ENCODE data around the gene MRPS17. TPM values are rescaled to one million over a fixed set of nuclear protein-coding genes. Genes with fewer than 3 reads are reported as not detected.

MRPS17 gene
- total RNA-seq, 1 donor from 2014 or later: 17.2 TPM

DNA sequence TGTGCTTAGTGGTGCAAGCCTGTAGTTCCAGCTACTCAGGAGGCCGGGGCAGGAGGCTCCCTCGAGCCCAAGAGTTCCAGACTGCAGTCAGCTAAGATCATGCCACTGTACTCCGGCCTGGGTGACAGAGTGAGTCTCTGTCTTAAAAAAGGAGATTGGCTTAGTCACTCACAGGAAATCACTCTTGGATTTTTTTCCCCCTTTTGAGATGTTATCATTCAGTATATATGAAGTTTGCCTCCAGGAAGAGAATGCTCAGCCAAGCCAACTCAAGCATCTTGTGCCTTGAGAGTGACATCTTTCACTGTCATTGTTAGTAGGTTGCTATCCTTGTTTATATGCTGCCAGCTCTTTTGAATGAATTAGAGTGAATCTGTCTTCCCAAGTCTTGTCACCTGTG lies 40.7 kb downstream of the MRPS17 start:
- Mint-ChIP-seq H3K4me3 (no peak overlapping the region), H3K9me3 (no peaks in the 10 kb centered on the region), H3K4me1 (no peaks in the 10 kb centered on the region), H3K27me3 (ENCODE audit: low read depth) (no peaks in the 10 kb centered on the region), H3K27ac (no peak overlapping the region), H3K36me3 (peaks cover 40% of the 10 kb centered on the region)
- no peak for DNase-seq (ENCODE audit: low spot score in 2 of 2, unreplicated experiment in 2 of 2)
- TF ChIP-seq, protein P1, sequence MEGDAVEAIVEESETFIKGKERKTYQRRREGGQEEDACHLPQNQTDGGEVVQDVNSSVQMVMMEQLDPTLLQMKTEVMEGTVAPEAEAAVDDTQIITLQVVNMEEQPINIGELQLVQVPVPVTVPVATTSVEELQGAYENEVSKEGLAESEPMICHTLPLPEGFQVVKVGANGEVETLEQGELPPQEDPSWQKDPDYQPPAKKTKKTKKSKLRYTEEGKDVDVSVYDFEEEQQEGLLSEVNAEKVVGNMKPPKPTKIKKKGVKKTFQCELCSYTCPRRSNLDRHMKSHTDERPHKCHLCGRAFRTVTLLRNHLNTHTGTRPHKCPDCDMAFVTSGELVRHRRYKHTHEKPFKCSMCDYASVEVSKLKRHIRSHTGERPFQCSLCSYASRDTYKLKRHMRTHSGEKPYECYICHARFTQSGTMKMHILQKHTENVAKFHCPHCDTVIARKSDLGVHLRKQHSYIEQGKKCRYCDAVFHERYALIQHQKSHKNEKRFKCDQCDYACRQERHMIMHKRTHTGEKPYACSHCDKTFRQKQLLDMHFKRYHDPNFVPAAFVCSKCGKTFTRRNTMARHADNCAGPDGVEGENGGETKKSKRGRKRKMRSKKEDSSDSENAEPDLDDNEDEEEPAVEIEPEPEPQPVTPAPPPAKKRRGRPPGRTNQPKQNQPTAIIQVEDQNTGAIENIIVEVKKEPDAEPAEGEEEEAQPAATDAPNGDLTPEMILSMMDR (IDR thresholded peaks at IDR 0.05; ENCODE audit: unreplicated experiment): no peak

DNA sequence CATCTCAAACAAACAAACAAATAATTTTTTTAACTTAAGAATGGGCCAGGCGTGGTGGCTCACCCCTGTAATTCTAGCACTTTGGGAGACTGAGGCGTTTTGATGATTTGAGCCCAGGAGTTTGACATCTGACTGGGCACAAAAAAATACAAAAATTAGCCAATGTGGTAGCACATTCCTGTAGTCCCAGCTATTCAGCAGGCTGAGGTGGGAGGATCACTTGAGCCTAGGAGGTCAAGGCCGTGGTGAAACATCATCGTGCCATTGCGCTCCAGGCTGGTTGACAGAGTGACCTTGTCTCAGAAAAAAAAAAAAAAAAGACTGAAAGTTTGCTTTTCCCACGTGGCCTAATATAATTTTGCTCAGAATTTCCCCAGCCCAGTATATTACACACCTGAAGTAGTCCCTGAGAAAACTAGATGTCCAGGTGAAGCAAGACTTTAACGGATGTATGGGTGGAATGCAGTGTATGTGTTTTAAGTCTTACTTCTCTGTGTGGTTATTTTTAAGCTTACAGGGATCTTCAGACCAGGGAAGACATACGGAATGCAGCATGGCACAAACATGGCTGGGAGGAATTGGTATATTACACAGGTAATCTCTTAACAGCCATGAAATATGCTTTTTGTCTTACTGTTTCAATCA lies 45.3 kb downstream of the MRPS17 start:
- Mint-ChIP-seq H3K4me1 (no peaks in the 10 kb centered on the region), H3K36me3 (peaks cover 40% of the 10 kb centered on the region), H3K27me3 (ENCODE audit: low read depth) (no peaks in the 10 kb centered on the region), H3K9me3 (no peaks in the 10 kb centered on the region), H3K27ac (no peak overlapping the region), H3K4me3 (no peak overlapping the region)
- TF ChIP-seq, protein P1 (IDR thresholded peaks at IDR 0.05; ENCODE audit: unreplicated experiment): no peak
- no peak for DNase-seq (ENCODE audit: low spot score in 2 of 2, unreplicated experiment in 2 of 2)

DNA sequence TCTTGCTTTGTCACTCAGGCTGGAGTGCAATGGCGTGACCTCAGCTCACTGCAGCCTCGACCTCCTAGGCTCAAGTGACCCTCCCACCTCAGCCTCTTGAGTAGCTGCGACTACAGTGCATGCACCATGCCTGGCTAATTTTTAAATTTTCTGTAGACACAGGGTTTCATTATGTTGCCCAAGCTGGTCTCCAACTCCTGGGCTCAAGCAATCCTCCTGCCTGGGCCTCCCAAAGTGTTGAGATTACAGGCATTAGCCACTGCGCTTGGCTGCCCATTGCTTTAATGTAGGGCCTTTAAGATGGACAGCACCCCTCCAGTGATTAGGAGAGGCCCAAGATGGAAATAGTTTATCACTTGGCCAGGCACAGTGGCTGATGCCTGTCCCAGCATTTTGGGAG lies 52.1 kb downstream of the MRPS17 start:
- Mint-ChIP-seq H3K27ac (no peak overlapping the region), H3K9me3 (no peaks in the 10 kb centered on the region), H3K4me3 (no peak overlapping the region), H3K4me1 (no peaks in the 10 kb centered on the region), H3K36me3 (peaks cover 13% of the 10 kb centered on the region), H3K27me3 (ENCODE audit: low read depth) (no peaks in the 10 kb centered on the region)
- TF ChIP-seq, protein P1 (IDR thresholded peaks at IDR 0.05; ENCODE audit: unreplicated experiment): no peak
- no peak for DNase-seq (ENCODE audit: low spot score in 2 of 2, unreplicated experiment in 2 of 2)

Other genes starting within 250 kb of the MRPS17 start
- gene SEPTIN14, start 89.1 kb upstream of the MRPS17 start, total RNA-seq: 0.07 TPM in 1 of 3 replicates, not detected in the others
- gene ZNF713, start 64.4 kb upstream of the MRPS17 start, total RNA-seq: 11.5 to 15.2 TPM (median 14.8 TPM) in 3 replicates
- gene NIPSNAP2, start 12.7 kb downstream of the MRPS17 start, total RNA-seq: 59.9 to 63.4 TPM (median 62.8 TPM) in 3 replicates
- gene PSPH, start 99.6 kb downstream of the MRPS17 start, total RNA-seq: 16.9 to 19.9 TPM (median 19.5 TPM) in 3 replicates
- 124 to 130 TPM (median 127 TPM) in 3 replicates for gene CCT6A, start 99.9 kb downstream of the MRPS17 start, total RNA-seq
- 153 to 156 TPM (median 156 TPM) in 3 replicates for gene SUMF2, start 112.4 kb downstream of the MRPS17 start, total RNA-seq
- 1.7 to 2.6 TPM (median 2.6 TPM) in 3 replicates for gene PHKG1, start 141.1 kb downstream of the MRPS17 start, total RNA-seq
- 195 to 215 TPM (median 214 TPM) in 3 replicates for gene CHCHD2, start 154.6 kb downstream of the MRPS17 start, total RNA-seq
- gene NUPR2, start 164.5 kb downstream of the MRPS17 start, total RNA-seq: not detected in 3 replicates

Data from mesothelial cell of epicardium (in vitro differentiated cells).